ENCODE results near the gene RPL23.

The RPL23 gene

DNA sequence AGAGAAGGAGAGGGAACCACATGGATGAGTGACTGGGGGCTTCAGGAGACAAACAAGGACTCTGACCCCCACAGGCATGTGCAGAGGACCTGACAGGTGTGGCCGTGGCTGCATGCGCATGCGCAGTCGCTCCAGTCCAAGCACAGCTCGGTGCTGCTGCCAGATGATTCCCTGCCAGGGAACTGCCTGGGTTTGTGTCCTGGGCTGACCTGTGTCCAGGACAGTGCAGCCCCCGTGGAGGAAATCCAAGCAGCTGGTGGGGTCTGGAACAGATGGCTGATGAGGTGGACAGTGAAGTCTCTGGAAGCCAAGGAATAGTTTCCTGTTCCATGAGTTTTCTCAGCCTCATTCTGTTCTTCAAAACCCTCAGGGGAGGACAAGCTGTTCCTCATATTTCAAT lies 43.7 kb upstream of the RPL23 start:
- no peak for TF ChIP-seq CTCF (IDR thresholded peaks at IDR 0.05; ENCODE audit: control insufficient read depth, insufficient read depth, low read depth, low read length, missing control alignments)
- H3K4me3 ChIP-seq (ENCODE audit: control insufficient read depth, low read depth, low read length) = no peak overlapping the region
- DNase-seq (ENCODE audit: low read depth) = no peak

DNA sequence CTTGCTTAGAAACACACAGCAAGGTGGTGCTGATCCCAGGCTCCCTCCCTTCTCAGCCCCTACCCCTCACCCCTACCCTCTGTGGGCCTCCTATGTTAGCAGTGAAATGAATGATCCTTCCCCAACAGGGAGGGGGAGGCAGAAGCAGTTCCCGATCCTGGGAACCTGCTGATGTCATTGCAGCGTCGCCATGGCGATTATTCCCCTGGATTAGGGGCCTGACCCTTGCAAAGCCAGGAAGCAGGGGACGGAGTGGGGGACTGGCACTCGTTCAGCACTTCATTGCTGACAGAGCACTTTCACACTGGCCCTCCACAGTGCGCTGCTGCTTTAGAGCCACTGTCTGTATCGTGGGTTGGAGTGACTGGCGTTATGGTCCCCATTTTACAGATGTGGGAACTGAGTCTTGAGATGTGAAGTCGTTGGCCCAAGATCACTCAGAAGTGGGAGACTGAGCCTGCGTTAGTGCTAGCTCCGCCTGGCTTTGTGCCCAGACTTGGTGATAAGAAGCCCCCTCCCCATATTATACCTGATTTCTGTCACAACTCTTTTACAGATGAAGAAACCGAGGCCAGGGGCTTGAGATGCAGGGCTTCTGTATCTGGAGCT lies 42.9 kb upstream of the RPL23 start:
- DNase-seq (ENCODE audit: low read depth) = no peak
- no peak overlapping the region for H3K4me3 ChIP-seq (ENCODE audit: control insufficient read depth, low read depth, low read length)
- TF ChIP-seq CTCF (IDR thresholded peaks at IDR 0.05; ENCODE audit: control insufficient read depth, insufficient read depth, low read depth, low read length, missing control alignments) = no peak

DNA sequence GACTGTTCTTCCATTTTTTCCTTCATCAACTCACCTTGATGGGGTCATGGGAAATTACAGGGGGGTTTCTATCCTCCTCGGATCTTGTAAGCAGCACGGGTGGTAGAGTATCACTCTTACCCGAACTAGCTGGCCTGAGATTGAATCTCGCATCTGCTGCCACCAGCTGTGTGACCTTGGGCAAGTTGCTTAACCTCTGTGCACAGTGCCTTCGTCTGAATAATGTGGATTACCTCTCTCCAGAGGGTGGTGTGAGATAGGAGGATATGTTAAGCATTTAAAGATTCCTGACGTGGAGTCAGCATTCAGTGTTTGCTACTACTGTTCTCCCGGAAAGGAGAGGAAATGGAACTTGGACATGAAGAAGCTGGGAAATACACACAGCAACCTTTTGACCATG lies 40.8 kb upstream of the RPL23 start:
- no peak for TF ChIP-seq CTCF (IDR thresholded peaks at IDR 0.05; ENCODE audit: control insufficient read depth, insufficient read depth, low read depth, low read length, missing control alignments)
- DNase-seq (ENCODE audit: low read depth) = no peak
- no peak overlapping the region for H3K4me3 ChIP-seq (ENCODE audit: control insufficient read depth, low read depth, low read length)

DNA sequence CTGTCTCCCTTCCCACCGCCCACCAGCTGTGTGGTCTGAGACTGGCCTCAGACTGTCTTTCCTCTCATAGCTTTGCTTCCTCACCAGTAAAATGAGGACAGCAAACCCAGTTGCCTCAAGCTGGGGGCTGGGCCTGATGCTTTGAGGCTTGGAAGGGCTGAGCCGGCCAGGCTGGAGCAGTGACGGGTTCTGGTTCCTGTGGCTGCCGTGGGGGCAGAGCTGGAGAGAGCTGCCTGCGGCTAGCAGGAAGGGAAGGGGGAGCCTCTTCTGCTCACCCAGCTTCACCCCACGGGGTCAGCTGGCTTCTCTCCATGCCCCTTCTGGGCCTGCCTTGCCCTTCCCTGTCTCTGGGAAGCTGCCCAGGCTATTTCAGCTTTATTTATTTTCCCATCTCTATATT lies 40.1 kb upstream of the RPL23 start:
- H3K4me3 ChIP-seq (ENCODE audit: control insufficient read depth, low read depth, low read length) = no peak overlapping the region
- DNase-seq (ENCODE audit: low read depth) = no peak
- TF ChIP-seq CTCF (IDR thresholded peaks at IDR 0.05; ENCODE audit: control insufficient read depth, insufficient read depth, low read depth, low read length, missing control alignments) = no peak

GRCh38 chr17:38893113-38893512 lies 39.6 kb upstream of the RPL23 start:
- no peak for DNase-seq (ENCODE audit: low read depth)
- no peak for TF ChIP-seq CTCF (IDR thresholded peaks at IDR 0.05; ENCODE audit: control insufficient read depth, insufficient read depth, low read depth, low read length, missing control alignments)
- H3K4me3 ChIP-seq (ENCODE audit: control insufficient read depth, low read depth, low read length) = no peak overlapping the region

- no peak overlapping the region for H3K4me3 ChIP-seq (ENCODE audit: control insufficient read depth, low read depth, low read length)
- DNase-seq (ENCODE audit: low read depth) = no peak
- TF ChIP-seq CTCF (IDR thresholded peaks at IDR 0.05; ENCODE audit: control insufficient read depth, insufficient read depth, low read depth, low read length, missing control alignments) = no peak
These were observed 39.1 kb upstream of the RPL23 start for GRCh38 chr17:38892620-38893019.

DNA sequence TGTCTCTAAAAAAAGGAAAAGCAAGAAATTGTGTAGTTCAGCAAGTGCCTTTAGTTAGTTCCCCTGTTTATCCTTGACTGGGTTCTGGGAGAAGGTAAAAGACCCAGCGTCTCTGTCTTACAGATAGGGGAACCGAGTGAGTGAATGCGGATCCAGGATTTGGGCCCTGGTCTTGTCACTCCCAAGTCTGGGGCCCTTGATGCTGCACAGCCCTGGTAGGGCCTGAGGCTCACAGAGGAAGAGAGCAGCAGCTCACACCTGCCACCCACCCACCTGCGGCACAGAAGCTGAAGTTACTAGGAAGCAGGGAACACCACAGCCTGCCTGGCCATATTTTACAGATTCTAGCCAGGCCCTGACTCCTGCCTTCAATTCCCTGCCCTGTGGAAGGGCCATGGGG lies 38.6 kb upstream of the RPL23 start:
- no peak for DNase-seq (ENCODE audit: low read depth)
- no peak overlapping the region for H3K4me3 ChIP-seq (ENCODE audit: control insufficient read depth, low read depth, low read length)
- no peak for TF ChIP-seq CTCF (IDR thresholded peaks at IDR 0.05; ENCODE audit: control insufficient read depth, insufficient read depth, low read depth, low read length, missing control alignments)

Measured in AG09309 (cell line).